Liver (tissue), 3 donors: ENCODE measurements around the gene MRPL41.

Experiments used
- ATF3 ChIP-seq: IDR thresholded peaks from 2 replicates; pipeline ENCODE4 v1.6.1; 2016; ENCODE audit warnings: antibody characterized with exemption
- CTCF ChIP-seq: fragments of 150-350 bp; IDR thresholded peaks from 2 replicates; pipeline ENCODE4 v1.5.1; 2017; ENCODE audit warnings: improper control_type of control experiment, low read depth, low read length; ENCODE audit not compliant: missing input control
- EGR1 ChIP-seq, 2 donors: IDR thresholded peaks; 2 replicates each; pipeline ENCODE4 v1.6.1; 2016 to 2018; ENCODE audit warnings: antibody characterized with exemption in 2 of 2, low read depth in 2 of 2
- GABPA ChIP-seq, 2 donors: IDR thresholded peaks in 1 of 2; conservative IDR thresholded peaks in 1 of 2; 2 replicates each; pipeline ENCODE4 v1.6.1; 2016; ENCODE audit warnings: antibody characterized with exemption in 2 of 2, mild to moderate bottlenecking in 1 of 2, moderate library complexity in 1 of 2
- JUND ChIP-seq, 2 donors: IDR thresholded peaks; 2 replicates each; pipeline ENCODE4 v1.6.1; 2016; ENCODE audit warnings: antibody characterized with exemption in 2 of 2
- MAX ChIP-seq: IDR thresholded peaks from 2 replicates; pipeline ENCODE4 v1.6.1; 2016; ENCODE audit warnings: antibody characterized with exemption
- NR2F2 ChIP-seq: IDR thresholded peaks from 2 replicates; pipeline ENCODE4 v1.6.1; 2016; ENCODE audit warnings: antibody characterized with exemption
- RAD21 ChIP-seq, 2 donors: IDR thresholded peaks; 2 replicates each; pipeline ENCODE4 v1.6.1; 2016; ENCODE audit warnings: antibody characterized with exemption in 2 of 2, mild to moderate bottlenecking in 2 of 2
- REST ChIP-seq: IDR thresholded peaks from 2 replicates; pipeline ENCODE4 v1.6.1; 2016; ENCODE audit warnings: antibody characterized with exemption, mild to moderate bottlenecking
- RXRA ChIP-seq, 2 donors: IDR thresholded peaks; 2 replicates each; pipeline ENCODE4 v1.6.1; 2017 to 2018; ENCODE audit warnings: antibody characterized with exemption in 2 of 2, mild to moderate bottlenecking in 1 of 2
- SP1 ChIP-seq: IDR thresholded peaks from 2 replicates; pipeline ENCODE4 v1.6.1; 2018; ENCODE audit warnings: antibody characterized with exemption, mild to moderate bottlenecking
- TAF1 ChIP-seq: conservative IDR thresholded peaks from 2 replicates; pipeline ENCODE4 v1.6.1; 2016; ENCODE audit warnings: antibody characterized with exemption, mild to moderate bottlenecking
- YY1 ChIP-seq: IDR thresholded peaks from 2 replicates; pipeline ENCODE4 v1.6.1; 2016; ENCODE audit warnings: antibody characterized with exemption, mild to moderate bottlenecking
- ZBTB33 ChIP-seq: IDR thresholded peaks from 2 replicates; pipeline ENCODE4 v1.6.1; 2016; ENCODE audit warnings: antibody characterized with exemption
- donor health status: healthy.
- donor health status: healthy.

- TF ChIP-seq CTCF: no peak
- TF ChIP-seq TAF1: no peak
- TF ChIP-seq ZBTB33: no peak
- no peak for TF ChIP-seq MAX
- no peak for TF ChIP-seq YY1
- no peak for TF ChIP-seq RAD21 (IDR thresholded peaks at IDR 0.05)
- TF ChIP-seq ATF3: no peak
- TF ChIP-seq REST: no peak
- TF ChIP-seq JUND (IDR thresholded peaks at IDR 0.05): no peak
- TF ChIP-seq RXRA (IDR thresholded peaks at IDR 0.05): no peak
- TF ChIP-seq SP1: no peak
- no peak for TF ChIP-seq GABPA (IDR thresholded peaks at IDR 0.05 in 1 of 2, conservative IDR thresholded peaks at IDR 0.05 in 1 of 2)
- TF ChIP-seq EGR1 (IDR thresholded peaks at IDR 0.05; ENCODE audit: low read depth in 2 of 2): no peak
- no peak for TF ChIP-seq NR2F2
Measured at GRCh38 chr9:137502008-137502911, 49.4 kb upstream of the MRPL41 start.
